Gastrocnemius medialis (tissue), 4 donors: Measurements from ENCODE around the gene FTSJ1.

Source experiments
- POLR2A ChIP-seq, 2 donors: fragments of 450-650 bp; IDR thresholded peaks; one replicate each; pipeline ENCODE4 v1.6.1; 2017; ENCODE audit warnings: antibody characterized with exemption in 2 of 2, mild to moderate bottlenecking in 2 of 2, moderate library complexity in 2 of 2
- TF ChIP-seq, protein P1 (sequence below), 5 experiments: fragments of 450-650 bp in 3 of 5; fragments of 200-600 bp in 2 of 5; sonication (generic) in 2 of 5; IDR thresholded peaks in 4 of 5; conservative IDR thresholded peaks in 1 of 5; 1 replicate in 4 of 5; 2 replicates in 1 of 5; pipeline ENCODE4 v1.5.1; 2016 to 2019; ENCODE audit warnings: antibody characterized with exemption in 5 of 5, mild to moderate bottlenecking in 3 of 5, moderate library complexity in 3 of 5

DNA sequence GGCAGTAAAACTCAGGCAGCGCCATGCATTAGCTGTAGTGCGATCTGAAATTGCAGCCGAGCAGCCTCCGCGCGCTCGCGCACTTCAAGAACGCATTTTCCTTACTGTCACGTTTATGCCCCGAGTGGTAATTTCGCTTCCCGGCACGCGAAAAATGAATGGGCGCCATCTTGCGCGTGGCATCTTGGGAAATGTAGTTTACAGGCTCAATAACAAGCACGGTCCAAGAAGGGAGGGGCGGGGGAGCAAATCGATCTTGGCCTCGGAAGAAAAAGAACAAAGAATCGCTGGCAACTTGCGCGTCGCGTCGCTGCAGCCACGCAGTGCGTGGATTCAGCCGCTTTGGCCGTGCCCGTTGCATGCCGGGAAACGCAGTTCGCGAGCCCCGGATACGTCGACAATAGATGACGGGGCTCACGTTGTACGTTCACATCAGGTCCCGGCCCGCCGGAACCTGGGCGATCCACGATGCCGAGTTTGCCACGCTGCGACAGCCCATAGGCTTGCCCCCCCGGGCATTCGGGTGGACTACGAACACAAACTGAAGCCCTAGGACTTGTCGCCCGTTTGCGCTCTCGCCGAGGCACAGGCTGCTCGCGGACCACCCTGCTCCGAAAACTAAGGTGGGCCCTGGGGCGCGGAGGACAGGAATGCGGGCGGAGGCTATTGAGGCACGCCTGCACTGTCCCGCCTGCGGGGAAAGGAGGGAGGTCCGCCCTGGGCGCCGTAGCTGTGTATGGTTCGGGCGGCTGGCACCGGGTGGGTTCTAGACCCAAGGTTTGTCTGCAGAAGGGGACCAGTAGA is at the start of gene FTSJ1:
- TF ChIP-seq, protein P1, sequence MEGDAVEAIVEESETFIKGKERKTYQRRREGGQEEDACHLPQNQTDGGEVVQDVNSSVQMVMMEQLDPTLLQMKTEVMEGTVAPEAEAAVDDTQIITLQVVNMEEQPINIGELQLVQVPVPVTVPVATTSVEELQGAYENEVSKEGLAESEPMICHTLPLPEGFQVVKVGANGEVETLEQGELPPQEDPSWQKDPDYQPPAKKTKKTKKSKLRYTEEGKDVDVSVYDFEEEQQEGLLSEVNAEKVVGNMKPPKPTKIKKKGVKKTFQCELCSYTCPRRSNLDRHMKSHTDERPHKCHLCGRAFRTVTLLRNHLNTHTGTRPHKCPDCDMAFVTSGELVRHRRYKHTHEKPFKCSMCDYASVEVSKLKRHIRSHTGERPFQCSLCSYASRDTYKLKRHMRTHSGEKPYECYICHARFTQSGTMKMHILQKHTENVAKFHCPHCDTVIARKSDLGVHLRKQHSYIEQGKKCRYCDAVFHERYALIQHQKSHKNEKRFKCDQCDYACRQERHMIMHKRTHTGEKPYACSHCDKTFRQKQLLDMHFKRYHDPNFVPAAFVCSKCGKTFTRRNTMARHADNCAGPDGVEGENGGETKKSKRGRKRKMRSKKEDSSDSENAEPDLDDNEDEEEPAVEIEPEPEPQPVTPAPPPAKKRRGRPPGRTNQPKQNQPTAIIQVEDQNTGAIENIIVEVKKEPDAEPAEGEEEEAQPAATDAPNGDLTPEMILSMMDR (IDR thresholded peaks at IDR 0.05 in 4 of 5, conservative IDR thresholded peaks at IDR 0.05 in 1 of 5) = no peak
- TF ChIP-seq POLR2A (IDR thresholded peaks at IDR 0.05) = peak; percentile 13 to 32
